Sigmoid colon (tissue), 7 donors: ENCODE measurements around the gene RAB3B. TPM values are rescaled to one million over a fixed set of nuclear protein-coding genes. Genes with fewer than 3 reads are reported as not detected.

Experiments
- DNase-seq: peaks from one replicate; pipeline ENCODE4 v3.0.0-alpha.2; 2019
- H3K27ac ChIP-seq, 4 donors: fragments of 200-600 bp; sonication (generic); one replicate each; pipeline ENCODE4 v1.5.1; 2016 to 2019; ENCODE audit warnings: mild to moderate bottlenecking in 1 of 4
- H3K27me3 ChIP-seq, 3 donors: fragments of 200-600 bp; sonication (generic); one replicate each; pipeline ENCODE4 v1.5.1; 2019; ENCODE audit warnings: mild to moderate bottlenecking in 1 of 3
- H3K36me3 ChIP-seq, 4 donors: fragments of 200-600 bp; sonication (generic); one replicate each; pipeline ENCODE4 v1.5.1; 2016 to 2019
- H3K4me1 ChIP-seq, 4 donors: fragments of 200-600 bp; sonication (generic); one replicate each; pipeline ENCODE4 v1.5.1; 2017 to 2019
- H3K4me3 ChIP-seq, 4 donors: fragments of 200-600 bp; sonication (generic); one replicate each; pipeline ENCODE4 v1.5.1; 2017 to 2019; ENCODE audit warnings: mild to moderate bottlenecking in 2 of 4, moderate library complexity in 1 of 4
- H3K9me3 ChIP-seq, 4 donors: fragments of 200-600 bp in 3 of 4; sonication (generic) in 3 of 4; one replicate each; pipeline versions ENCODE4 v1.5.1 to v1.6.1; 2013 to 2019
- EP300 ChIP-seq, 4 donors: sonication (generic); formaldehyde crosslinking; IDR thresholded peaks; one replicate each; pipeline ENCODE4 v1.6.1; 2017; ENCODE audit warnings: antibody characterized with exemption in 4 of 4
- POLR2A ChIP-seq, 2 donors: fragments of 450-650 bp; IDR thresholded peaks; one replicate each; pipeline ENCODE4 v1.6.1; 2016; ENCODE audit warnings: antibody characterized with exemption in 2 of 2, mild to moderate bottlenecking in 2 of 2, moderate library complexity in 2 of 2
- POLR2AphosphoS5 ChIP-seq, 4 donors: sonication (generic); formaldehyde crosslinking; IDR thresholded peaks; one replicate each; pipeline ENCODE4 v1.6.1; 2017; ENCODE audit warnings: antibody characterized with exemption in 4 of 4
- WGBS, 2 donors: extraction: QIAGEN DNeasy Blood & Tissue Kit; methylation state at CpG; one replicate each; pipeline ENCODE4 v1.1.7; 2013; 5-methylcytosine and 5-hydroxymethylcytosine counted together
- intact Hi-C: fragments of 100-400 bp; cut with DNase I; formaldehyde crosslinking; loops from one replicate; pipeline ENCODE4 v1.15.1; 2023
- polyA plus RNA-seq, 3 donors: library from polyadenylated mRNA; stranded (reverse); fragments of 200-250 nt; gene quantifications; one replicate each; pipeline ENCODE4 v1.2.3, GENCODE V29; 2013
- total RNA-seq, 4 donors: library from RNA; depleted of rRNA; stranded (reverse); fragments of >200 nt; gene quantifications; one replicate each; pipeline ENCODE4 v1.1.0, GENCODE V29; 2016
- TF ChIP-seq, protein P1 (sequence below), 4 experiments: fragments of 450-650 bp in 3 of 4; fragments of 200-600 bp in 1 of 4; IDR thresholded peaks; one replicate each; pipeline ENCODE4 v1.5.1; 2016 to 2019; ENCODE audit warnings: antibody characterized with exemption in 4 of 4, mild to moderate bottlenecking in 3 of 4, moderate library complexity in 2 of 4
- donor health status: healthy with polysubstance abuse.
- donor health status: Bipolar disorder and iron deficiency.
- donor health status: healthy.

RAB3B gene
- total and polyA plus RNA-seq, 7 donors, result 1.5 to 4.3 (median 3.1) TPM

DNA sequence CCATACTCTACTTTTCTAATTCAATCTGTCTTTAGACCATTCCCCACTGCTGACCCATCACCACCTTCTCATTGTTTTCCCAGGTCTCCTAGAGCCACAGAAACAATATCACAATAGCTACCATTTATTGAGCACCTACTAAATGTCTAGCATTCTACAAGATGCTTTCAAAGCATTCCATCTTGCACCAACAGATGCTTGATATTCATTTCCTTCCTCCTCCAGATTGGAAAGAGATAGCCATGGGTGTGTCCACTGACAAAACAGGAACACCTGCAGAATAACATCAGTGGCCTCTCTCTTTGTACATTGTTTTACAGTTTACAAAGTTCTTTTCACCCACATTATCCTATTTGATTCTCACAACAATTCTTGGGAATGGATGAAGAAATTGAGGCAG is 2.2 kb downstream of the RAB3B start:
- no peak overlapping the region for H3K4me3 ChIP-seq
- H3K36me3 ChIP-seq, result no peaks in the 10 kb centered on the region
- H3K9me3 ChIP-seq, result no peaks in the 10 kb centered on the region
- TF ChIP-seq, protein P1, sequence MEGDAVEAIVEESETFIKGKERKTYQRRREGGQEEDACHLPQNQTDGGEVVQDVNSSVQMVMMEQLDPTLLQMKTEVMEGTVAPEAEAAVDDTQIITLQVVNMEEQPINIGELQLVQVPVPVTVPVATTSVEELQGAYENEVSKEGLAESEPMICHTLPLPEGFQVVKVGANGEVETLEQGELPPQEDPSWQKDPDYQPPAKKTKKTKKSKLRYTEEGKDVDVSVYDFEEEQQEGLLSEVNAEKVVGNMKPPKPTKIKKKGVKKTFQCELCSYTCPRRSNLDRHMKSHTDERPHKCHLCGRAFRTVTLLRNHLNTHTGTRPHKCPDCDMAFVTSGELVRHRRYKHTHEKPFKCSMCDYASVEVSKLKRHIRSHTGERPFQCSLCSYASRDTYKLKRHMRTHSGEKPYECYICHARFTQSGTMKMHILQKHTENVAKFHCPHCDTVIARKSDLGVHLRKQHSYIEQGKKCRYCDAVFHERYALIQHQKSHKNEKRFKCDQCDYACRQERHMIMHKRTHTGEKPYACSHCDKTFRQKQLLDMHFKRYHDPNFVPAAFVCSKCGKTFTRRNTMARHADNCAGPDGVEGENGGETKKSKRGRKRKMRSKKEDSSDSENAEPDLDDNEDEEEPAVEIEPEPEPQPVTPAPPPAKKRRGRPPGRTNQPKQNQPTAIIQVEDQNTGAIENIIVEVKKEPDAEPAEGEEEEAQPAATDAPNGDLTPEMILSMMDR (IDR thresholded peaks at IDR 0.05), result no peak
- peaks cover 12 to 42% (median 40%) of the 10 kb centered on the region in 3 donors for H3K27me3 ChIP-seq
- intact Hi-C loops, result no loop called here
- peaks cover 0 to 12% (median 8%) of the 10 kb centered on the region in 4 donors for H3K4me1 ChIP-seq
- DNase-seq, result no peak
- no peak overlapping the region for H3K27ac ChIP-seq

DNA sequence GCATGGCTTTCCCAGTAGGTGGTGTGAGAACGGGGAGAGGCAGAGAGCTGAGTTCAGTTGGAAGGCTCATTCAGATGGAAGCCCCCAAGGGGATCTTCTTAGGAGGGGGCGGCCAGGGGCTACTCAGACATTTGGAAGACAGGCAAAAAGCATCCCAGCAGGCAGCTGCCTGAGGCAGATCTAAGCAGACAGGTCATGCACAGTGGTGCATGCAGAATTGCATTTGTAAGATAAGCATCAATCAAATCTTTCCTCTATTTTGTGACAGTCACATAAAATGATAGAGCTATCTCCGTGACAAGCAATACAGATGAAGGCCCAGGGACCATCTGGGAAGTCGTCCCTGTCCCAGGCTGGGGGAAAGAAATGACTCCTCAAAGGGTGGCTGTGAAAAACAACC is 3.8 kb downstream of the RAB3B start:
- peaks cover 0 to 12% (median 8%) of the 10 kb centered on the region in 4 donors for H3K4me1 ChIP-seq
- DNase-seq, result no peak
- intact Hi-C loops, result no loop called here
- TF ChIP-seq, protein P1 (IDR thresholded peaks at IDR 0.05), result no peak
- TF ChIP-seq EP300 (IDR thresholded peaks at IDR 0.05) (no peak), POLR2AphosphoS5 (IDR thresholded peaks at IDR 0.05) (no peak), POLR2A (IDR thresholded peaks at IDR 0.05) (no peak)
- no peaks in the 10 kb centered on the region for H3K36me3 ChIP-seq
- no peak overlapping the region for H3K27ac ChIP-seq
- peaks cover 12 to 26% (median 25%) of the 10 kb centered on the region in 3 donors for H3K27me3 ChIP-seq
- H3K4me3 ChIP-seq, result no peak overlapping the region
- H3K9me3 ChIP-seq, result no peaks in the 10 kb centered on the region
- 88 to 91% methylated on average over 4 of the region's 4 CpGs for WGBS, 2 donors

- H3K4me1 ChIP-seq, result no peaks in the 10 kb centered on the region
- TF ChIP-seq POLR2A (IDR thresholded peaks at IDR 0.05), result no peak
- no peak for TF ChIP-seq POLR2AphosphoS5 (IDR thresholded peaks at IDR 0.05)
- TF ChIP-seq, protein P1 (IDR thresholded peaks at IDR 0.05), result no peak
- no peak for TF ChIP-seq EP300 (IDR thresholded peaks at IDR 0.05)
- 92 to 93% methylated on average over 3 of the region's 3 CpGs for WGBS, 2 donors
- no peak for DNase-seq
- H3K27ac ChIP-seq, result no peak overlapping the region
- H3K9me3 ChIP-seq, result no peaks in the 10 kb centered on the region
- no peaks in the 10 kb centered on the region for H3K27me3 ChIP-seq
- intact Hi-C loops, result no loop called here
- H3K36me3 ChIP-seq, result no peaks in the 10 kb centered on the region
- H3K4me3 ChIP-seq, result no peak overlapping the region
These were observed 8.3 kb downstream of the RAB3B start for GRCh38 chr1:51982161-51982560.

DNA sequence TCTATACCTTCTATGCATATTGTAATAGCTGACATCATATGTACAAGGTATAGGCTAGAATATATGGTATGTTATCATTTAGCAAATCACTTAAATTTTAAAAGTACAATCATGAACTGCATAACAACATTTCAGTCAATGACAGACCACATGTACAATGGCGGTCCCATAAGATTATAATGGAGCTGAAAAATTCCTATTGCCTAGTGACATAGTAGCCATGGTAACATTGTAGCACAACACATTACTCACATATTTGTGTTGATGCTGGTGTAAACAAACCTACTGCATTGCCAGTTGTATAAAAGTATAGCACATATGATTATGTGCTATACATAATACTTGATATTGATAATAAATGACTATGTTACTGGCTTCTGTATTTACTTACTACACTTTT is 8.9 kb downstream of the RAB3B start:
- H3K27ac ChIP-seq, result no peak overlapping the region
- intact Hi-C loops, result no loop called here
- no peaks in the 10 kb centered on the region for H3K4me1 ChIP-seq
- H3K4me3 ChIP-seq, result no peak overlapping the region
- TF ChIP-seq POLR2A (IDR thresholded peaks at IDR 0.05), result no peak
- TF ChIP-seq, protein P1 (IDR thresholded peaks at IDR 0.05), result no peak
- TF ChIP-seq POLR2AphosphoS5 (IDR thresholded peaks at IDR 0.05), result no peak
- TF ChIP-seq EP300 (IDR thresholded peaks at IDR 0.05), result no peak
- no peaks in the 10 kb centered on the region for H3K27me3 ChIP-seq
- no peaks in the 10 kb centered on the region for H3K9me3 ChIP-seq
- DNase-seq, result no peak
- no peaks in the 10 kb centered on the region for H3K36me3 ChIP-seq
- 89 to 93% methylated on average over 1 of the region's 1 CpG for WGBS, 2 donors

DNA sequence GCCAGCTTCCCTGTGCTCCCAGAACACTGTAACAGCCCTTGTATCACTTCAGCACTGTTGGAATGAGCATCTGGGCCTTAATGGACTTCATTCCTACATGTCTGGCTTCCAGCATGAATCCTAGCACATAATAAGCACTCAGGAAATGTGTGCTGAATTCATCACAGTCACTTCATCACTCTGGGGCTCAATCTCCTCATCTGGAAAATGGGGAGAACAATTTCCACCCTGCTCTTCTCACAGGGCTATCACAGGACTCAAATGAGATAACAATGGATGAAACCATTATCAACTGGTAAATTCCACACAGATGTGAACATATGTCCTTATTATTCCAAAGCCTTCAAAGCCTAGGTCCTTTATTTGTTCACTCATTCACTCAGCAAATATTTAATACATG is 12.4 kb downstream of the RAB3B start:
- H3K4me3 ChIP-seq, result no peak overlapping the region

More for the DNA sequence above, 12.4 kb downstream of the RAB3B start:
- no peaks in the 10 kb centered on the region for H3K27me3 ChIP-seq
- no peaks in the 10 kb centered on the region for H3K36me3 ChIP-seq
- intact Hi-C loops, result no loop called here
- TF ChIP-seq, protein P1 (IDR thresholded peaks at IDR 0.05), result no peak
- TF ChIP-seq POLR2AphosphoS5 (IDR thresholded peaks at IDR 0.05), result no peak
- TF ChIP-seq EP300 (IDR thresholded peaks at IDR 0.05), result no peak
- TF ChIP-seq POLR2A (IDR thresholded peaks at IDR 0.05), result no peak
- no peak for DNase-seq
- no peaks in the 10 kb centered on the region for H3K4me1 ChIP-seq
- no peak overlapping the region for H3K27ac ChIP-seq
- no peaks in the 10 kb centered on the region for H3K9me3 ChIP-seq
